Esophagus mucosa (tissue), 1 donor: ENCODE data around the gene HAP1. TPM values are rescaled to one million over a fixed set of nuclear protein-coding genes. Genes with fewer than 3 reads are reported as not detected.
"Not testable (repeated sequence)": the region's sequence is repeated elsewhere in the genome, so short reads cannot be mapped to it uniquely, and the experiment has no call there.

Experiments
- ATAC-seq: fragments of 200-7000 bp; cut with Tn5 transposase; one replicate; pipeline ENCODE4 v1.9.1; 2020
- total RNA-seq: library from RNA; stranded (reverse); gene quantifications from one replicate; pipeline ENCODE4 v1.2.4, GENCODE V29; 2023
- donor health status: DM: yes; HTN: yes; CAD: no.

Gene HAP1
- total RNA-seq, 1 donor from 2014 or later, result 1.4 TPM

DNA sequence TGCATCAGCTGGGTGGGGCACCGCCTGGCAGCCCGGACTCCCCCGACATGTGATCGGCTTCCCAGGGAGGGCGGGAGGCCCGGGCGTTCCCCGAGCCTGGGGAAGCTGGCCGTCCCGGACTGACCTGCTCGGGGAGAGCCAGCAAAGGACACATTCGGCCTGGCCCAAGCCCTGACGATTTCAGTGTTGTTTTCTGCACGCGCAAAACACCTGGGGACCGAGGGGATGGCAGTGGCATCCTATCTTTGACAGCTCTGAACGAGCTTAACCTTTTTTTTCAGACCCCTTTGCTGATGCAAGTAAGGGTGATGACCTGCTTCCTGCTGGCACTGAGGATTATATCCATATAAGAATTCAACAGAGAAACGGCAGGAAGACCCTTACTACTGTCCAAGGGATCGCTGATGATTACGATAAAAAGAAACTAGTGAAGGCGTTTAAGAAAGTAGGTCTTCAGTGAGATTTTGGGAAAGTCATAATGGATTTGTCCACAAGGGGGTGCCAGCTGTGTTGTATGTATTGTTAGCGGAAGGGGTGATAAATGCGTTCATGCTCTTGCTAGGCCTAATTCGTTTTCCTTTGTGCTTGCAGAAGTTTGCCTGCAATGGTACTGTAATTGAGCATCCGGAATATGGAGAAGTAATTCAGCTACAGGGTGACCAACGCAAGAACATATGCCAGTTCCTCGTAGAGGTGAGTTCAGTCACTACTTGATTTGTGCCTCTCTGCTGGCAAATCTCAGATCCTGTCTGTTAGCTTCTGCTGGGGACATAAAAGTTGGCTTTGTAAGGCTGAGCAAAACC is 44.7 kb downstream of the HAP1 start:
- no peak for ATAC-seq

- peak; percentile 86 for ATAC-seq
Observed at GRCh38 chr17:41688641-41689496, 45.6 kb downstream of the HAP1 start, which contains the start of gene EIF1. Gene EIF1 (plus strand): TSS chr17:41688885. CDS start chr17:41689039, 154 bp downstream.

GRCh38 chr17:41687828-41688640 is 46.4 kb downstream of the HAP1 start:
- no peak for ATAC-seq

DNA sequence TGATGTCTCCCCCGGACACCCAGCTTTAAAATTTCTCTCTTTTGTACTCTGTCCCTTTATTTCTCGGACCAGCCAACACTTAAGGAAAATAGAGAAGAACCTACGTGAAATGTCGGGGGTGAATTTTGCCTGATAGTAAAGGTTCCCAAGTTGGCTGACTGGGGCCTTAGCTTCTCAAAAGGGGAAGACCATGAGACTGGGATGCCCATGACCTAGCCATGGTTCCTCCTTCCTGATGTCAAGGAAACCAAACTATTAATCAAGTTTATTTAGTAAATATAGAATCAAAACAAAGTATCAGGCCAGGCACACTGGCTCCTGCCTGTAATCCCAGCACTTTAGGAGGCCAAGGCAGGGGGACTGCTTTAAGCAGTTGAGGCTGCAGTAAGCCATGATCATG is 48.2 kb downstream of the HAP1 start:
- ATAC-seq, result no peak

DNA sequence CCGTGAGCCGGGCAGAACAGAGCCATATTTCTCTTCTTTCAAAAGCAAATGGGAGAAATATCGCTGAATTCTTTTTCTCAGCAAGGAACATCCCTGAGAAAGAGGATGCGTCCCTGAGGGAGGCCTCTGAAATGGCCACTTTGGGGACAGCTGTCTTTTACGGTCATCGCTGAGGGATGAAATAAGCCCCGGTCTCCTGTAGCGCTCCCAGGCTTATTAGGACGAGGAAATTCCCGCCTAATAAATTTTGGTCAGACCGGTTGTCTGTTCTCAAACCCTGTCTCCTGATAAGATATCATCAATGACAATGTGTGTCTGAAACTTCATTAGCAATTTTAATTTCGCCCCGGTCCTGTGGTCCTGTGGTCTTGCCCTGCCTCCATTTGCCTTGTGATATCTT is 48.7 kb downstream of the HAP1 start:
- not testable (repeated sequence) for ATAC-seq

DNA sequence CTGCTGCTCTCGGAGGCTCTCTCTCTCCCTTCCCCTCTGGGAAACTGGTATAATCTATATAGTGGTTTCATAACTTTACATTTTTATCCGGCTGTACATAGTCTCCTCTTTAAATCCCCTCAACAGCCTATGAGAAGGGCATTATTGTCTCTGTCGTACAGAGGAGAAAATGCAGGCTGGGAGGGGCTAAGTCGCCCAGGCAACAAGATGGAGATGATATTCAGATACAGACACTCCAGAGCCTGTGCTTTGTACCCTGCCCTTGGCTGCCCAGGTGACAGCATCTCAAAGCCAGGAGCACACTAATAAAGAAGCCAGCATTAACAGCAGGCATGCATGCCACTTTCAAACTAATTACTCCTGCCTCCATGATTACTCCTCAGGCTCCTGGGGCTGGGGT is 50.4 kb downstream of the HAP1 start:
- ATAC-seq, result no peak

GRCh38 chr17:41683441-41684007 is 50.9 kb downstream of the HAP1 start:
- ATAC-seq, result no peak

- ATAC-seq, result no peak
Observed at GRCh38 chr17:41682631-41683030, 51.8 kb downstream of the HAP1 start.

GRCh38 chr17:41681776-41682175 is 52.7 kb downstream of the HAP1 start:
- no peak for ATAC-seq

DNA sequence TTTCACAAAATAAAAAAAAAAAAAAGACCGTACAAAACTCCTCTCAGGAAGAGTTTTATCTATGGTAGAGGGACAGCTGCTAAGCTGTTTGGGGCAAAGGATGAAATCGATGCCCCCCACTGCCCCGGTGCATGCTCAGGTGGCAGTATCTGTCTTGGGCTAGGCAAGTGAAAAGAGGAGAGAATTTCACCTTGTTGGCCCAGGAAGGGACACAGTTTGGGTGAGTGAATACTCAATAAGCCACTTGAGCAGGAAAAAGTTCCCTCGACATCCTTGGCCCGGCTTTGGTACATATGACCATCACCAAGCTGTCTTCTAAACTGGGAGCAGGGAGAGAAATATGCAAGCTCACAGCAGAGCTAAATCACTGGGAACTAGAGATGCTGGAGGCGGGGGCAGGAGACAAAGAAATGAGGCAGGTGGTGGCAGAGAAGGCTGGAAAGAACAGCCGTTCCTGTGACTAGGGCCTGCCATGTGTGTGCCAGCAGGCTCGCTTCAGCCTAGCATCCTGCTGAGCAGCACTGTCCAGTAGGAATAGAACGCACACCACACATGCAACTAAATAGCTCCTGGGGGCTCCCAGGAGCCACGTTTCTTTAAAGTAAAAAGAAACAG is 53.9 kb downstream of the HAP1 start:
- no peak for ATAC-seq

- no peak for ATAC-seq
Observed at GRCh38 chr17:41679740-41680425, 54.6 kb downstream of the HAP1 start.

GRCh38 chr17:41678907-41679739 is 55.3 kb downstream of the HAP1 start:
- peak; percentile 80 for ATAC-seq

- peak; percentile 67 for ATAC-seq
Observed at GRCh38 chr17:41678411-41678906, 56.0 kb downstream of the HAP1 start.

- no peak for ATAC-seq
Observed at GRCh38 chr17:41676058-41676419, 58.4 kb downstream of the HAP1 start.

DNA sequence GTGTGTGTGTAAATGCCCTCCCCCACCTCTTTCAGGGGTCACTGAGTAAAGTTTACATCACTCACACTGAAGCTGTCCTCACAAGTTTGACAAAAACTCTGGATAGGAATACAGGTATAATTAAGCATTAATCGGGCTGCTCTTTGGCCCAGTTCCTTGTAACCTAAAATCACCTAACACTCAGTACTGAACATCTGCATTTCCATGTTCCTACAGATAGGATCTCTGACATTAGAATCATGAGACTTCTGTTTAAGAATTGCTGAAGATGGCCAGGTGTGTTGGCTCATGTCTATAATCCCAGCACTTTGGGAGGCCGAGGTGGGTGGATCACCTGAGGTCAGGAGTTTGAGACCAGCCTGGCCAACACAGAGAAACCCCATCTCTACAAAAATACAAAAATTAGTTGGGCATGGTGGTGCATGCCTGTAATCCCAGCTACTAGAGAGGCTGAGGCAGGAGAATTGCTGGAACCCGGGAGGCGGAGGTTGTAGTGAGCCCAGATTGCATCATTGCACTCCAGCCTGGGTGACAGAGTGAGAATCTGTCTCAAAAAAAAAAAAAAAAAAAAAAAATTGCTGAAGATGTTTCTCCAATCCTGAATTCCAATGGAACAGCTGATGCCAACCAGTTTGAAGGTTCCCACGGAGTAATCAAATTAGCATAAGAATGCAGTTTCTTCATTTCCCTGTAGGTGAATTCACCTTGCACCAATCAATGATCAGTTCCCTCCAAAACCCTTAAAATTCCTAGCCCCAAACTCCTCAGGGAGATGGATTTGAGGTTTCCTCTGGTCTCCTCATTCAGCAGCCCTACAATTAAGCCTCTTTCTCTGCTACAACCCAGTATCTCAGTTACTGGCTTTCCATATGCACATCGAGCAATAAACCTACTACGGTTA is 59.0 kb downstream of the HAP1 start:
- ATAC-seq, result not testable (repeated sequence)
